ENCODE data around the gene BEGAIN. TPM values are rescaled to one million over a fixed set of nuclear protein-coding genes. Genes with fewer than 3 reads are reported as not detected.

Gene BEGAIN
- total RNA-seq, 4 donors from 2014 or later, result 3.5 to 7.1 (median 6.6) TPM

DNA sequence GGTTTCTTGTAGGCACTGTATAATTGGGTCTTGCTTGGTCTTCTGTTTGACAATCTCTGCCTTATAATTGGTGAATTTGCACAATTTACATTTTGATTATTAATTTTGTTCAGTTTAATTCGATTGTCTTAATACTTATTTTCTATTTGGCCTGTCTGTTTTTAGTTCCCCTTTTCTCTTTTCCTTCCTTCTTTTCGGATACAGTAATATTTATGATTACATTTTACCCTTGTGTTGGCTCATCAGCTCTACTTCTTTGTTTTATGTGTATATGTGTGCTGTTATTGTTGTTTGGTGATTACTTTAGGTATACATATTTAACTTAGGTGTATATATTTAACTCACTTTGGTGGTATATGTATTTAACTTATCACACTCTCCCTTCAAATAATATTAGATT, 12.8 kb upstream of the BEGAIN start:
- WGBS, result 65% methylated on average over 2 of the region's 2 CpGs
- intact Hi-C loops (cut with DNase I), result no loop called here
- Histone ChIP-seq H3K4me3 (no peak overlapping the region), H3K27ac (replicated peaks in 1 of 4) (no peak overlapping the region), H3K27me3 (peaks cover 0 to 17% (median 0%) of the 10 kb centered on the region in 4 donors), H3K36me3 (no peaks in the 10 kb centered on the region), H3K4me1 (no peaks in the 10 kb centered on the region), H3K9me3 (peaks cover 0 to 15% (median 4%) of the 10 kb centered on the region in 4 donors)
- no peak for TF ChIP-seq EP300 (IDR thresholded peaks at IDR 0.05)
- no peak for TF ChIP-seq POLR2AphosphoS5 (IDR thresholded peaks at IDR 0.05)
- no peak for TF ChIP-seq POLR2A (IDR thresholded peaks at IDR 0.05; ENCODE audit: low read depth)
- TF ChIP-seq, protein P1, sequence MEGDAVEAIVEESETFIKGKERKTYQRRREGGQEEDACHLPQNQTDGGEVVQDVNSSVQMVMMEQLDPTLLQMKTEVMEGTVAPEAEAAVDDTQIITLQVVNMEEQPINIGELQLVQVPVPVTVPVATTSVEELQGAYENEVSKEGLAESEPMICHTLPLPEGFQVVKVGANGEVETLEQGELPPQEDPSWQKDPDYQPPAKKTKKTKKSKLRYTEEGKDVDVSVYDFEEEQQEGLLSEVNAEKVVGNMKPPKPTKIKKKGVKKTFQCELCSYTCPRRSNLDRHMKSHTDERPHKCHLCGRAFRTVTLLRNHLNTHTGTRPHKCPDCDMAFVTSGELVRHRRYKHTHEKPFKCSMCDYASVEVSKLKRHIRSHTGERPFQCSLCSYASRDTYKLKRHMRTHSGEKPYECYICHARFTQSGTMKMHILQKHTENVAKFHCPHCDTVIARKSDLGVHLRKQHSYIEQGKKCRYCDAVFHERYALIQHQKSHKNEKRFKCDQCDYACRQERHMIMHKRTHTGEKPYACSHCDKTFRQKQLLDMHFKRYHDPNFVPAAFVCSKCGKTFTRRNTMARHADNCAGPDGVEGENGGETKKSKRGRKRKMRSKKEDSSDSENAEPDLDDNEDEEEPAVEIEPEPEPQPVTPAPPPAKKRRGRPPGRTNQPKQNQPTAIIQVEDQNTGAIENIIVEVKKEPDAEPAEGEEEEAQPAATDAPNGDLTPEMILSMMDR (IDR thresholded peaks at IDR 0.05), result no peak
- no peak for DNase-seq (ENCODE audit: extremely low spot score)

DNA sequence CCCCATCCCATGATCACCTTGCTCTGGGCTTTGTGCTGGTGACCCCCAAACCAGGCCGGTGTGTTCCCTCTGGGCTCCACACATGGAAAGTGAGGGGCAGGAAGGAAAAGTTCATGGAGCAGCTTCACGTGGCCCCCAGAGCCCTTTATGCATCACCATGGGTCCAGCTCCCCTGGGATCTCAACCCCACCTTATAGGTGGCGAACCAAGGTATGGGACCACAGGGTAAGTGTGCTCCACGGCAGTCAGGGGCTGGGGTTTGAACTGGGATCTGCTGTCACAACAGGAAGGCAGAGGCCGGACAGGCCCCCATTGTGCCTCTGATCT, 7.4 kb upstream of the BEGAIN start:
- TF ChIP-seq POLR2AphosphoS5 (IDR thresholded peaks at IDR 0.05), result no peak
- no peak for DNase-seq (ENCODE audit: extremely low spot score)
- H3K4me3 ChIP-seq, result no peak overlapping the region
- no peak overlapping the region for H3K27ac ChIP-seq (replicated peaks in 1 of 4)
- no peaks in the 10 kb centered on the region for H3K4me1 ChIP-seq
- no peaks in the 10 kb centered on the region for H3K36me3 ChIP-seq
- WGBS, result 100% methylated on average over 2 of the region's 5 CpGs
- no peaks in the 10 kb centered on the region for H3K9me3 ChIP-seq
- H3K27me3 ChIP-seq, result peaks cover 0 to 47% (median 2%) of the 10 kb centered on the region in 4 donors
- intact Hi-C loops (cut with DNase I), result no loop called here

DNA sequence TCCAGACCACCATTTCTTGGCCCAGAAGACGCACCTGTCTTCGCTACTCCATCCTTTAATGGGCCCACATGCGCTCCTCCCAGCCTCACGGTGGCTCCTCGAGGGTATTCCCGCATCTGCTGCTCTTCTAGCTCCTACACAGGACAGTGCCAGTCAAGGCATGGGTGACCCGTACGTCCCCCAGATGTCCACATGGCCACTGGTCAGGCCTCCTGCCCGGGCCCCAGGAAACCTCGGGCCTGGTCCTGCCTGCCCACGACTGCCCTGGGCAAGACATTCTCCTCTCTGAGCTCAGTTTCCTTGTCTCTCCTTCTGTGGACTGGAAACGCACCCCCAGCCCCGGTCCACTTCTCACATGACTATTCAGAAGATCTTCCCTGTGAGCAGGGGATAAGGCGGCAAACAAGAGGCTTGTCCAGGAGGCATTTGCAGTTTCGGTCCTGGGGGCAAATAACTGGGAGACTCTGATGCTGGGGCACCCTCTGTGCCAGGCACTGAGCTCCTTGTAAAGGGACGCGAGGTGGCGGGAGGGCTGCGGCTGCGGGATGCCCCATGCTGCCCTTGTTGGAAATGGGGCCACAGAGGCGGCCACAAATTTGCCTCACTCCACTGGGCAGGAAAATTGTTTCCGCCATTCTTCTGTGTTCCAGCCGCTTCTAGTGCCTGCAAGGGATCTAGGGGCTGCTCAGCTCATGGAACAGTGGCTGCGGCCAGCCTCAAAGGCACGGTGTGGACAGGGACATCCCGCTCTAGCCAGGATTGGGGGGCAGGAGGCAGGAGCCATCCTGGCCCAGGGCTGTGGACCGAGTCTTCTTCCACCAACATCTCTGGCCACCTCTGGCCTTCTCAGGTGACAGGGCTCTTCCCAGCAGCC, 6.8 kb upstream of the BEGAIN start:
- DNase-seq (ENCODE audit: extremely low spot score), result no peak
- 93% methylated on average over 26 of the region's 27 CpGs for WGBS
- Histone ChIP-seq H3K36me3 (no peaks in the 10 kb centered on the region), H3K4me3 (no peak overlapping the region), H3K9me3 (no peaks in the 10 kb centered on the region), H3K27me3 (peaks cover 0 to 53% (median 3%) of the 10 kb centered on the region in 4 donors), H3K4me1 (no peaks in the 10 kb centered on the region), H3K27ac (replicated peaks in 1 of 4) (no peak overlapping the region)
- TF ChIP-seq POLR2AphosphoS5 (IDR thresholded peaks at IDR 0.05) (no peak), POLR2A (IDR thresholded peaks at IDR 0.05; ENCODE audit: low read depth) (no peak), EP300 (IDR thresholded peaks at IDR 0.05) (no peak)
- TF ChIP-seq, protein P1 (IDR thresholded peaks at IDR 0.05), result no peak
- intact Hi-C loops (cut with DNase I), result no loop called here

DNA sequence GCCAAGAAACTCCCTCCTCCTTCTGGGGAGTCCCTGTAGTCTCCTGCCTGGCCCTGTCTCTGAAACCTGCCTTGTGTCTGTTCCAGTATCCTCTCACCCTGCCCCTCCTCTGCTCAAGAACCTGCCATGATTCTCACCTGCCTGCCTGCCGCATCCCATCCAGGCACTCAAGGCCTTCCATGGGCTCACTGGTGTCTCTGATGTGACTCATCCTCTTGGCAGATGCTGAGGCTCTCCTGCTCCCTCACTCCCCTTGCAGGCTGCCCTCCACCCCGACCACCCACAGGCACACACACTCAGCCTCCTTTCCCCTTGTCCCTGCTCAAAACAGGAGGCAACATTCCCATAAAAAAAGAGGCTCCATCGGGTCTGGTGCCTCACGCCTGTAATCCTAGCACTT, 5.8 kb upstream of the BEGAIN start:
- Histone ChIP-seq H3K27me3 (peaks cover 0 to 62% (median 4%) of the 10 kb centered on the region in 4 donors), H3K4me1 (peaks cover 0 to 2% (median under 1%) of the 10 kb centered on the region in 4 donors), H3K36me3 (no peaks in the 10 kb centered on the region), H3K27ac (replicated peaks in 1 of 4) (no peak overlapping the region), H3K4me3 (no peak overlapping the region), H3K9me3 (no peaks in the 10 kb centered on the region)
- TF ChIP-seq, protein P1 (IDR thresholded peaks at IDR 0.05), result no peak
- TF ChIP-seq POLR2AphosphoS5 (IDR thresholded peaks at IDR 0.05) (no peak), POLR2A (IDR thresholded peaks at IDR 0.05; ENCODE audit: low read depth) (no peak), EP300 (IDR thresholded peaks at IDR 0.05) (no peak)
- intact Hi-C loops (cut with DNase I), result no loop called here
- DNase-seq (ENCODE audit: extremely low spot score), result no peak
- WGBS, result 75% methylated on average over 4 of the region's 4 CpGs

DNA sequence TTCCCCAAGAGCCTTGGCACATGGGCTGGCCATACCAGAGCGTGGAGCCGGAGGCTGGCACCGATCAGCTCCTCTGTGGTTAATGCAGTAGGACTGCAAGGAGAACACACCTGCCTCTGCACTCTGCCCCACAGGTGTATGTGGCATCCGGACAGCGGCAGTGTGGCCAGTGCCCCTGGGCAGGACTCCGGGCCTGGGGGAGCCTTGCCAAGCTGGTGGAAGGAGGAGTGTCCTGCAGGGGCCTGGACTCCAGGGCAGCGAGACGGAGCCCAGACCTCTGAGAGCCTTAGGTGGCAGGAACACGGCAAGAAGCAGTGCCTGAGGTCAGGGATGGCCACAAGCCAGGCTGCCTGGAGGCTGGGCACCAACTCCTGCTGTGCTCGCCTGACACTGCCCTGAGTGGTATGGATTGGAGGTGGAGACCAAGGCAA, 5.3 kb upstream of the BEGAIN start:
- H3K27me3 ChIP-seq, result peaks cover 0 to 65% (median 4%) of the 10 kb centered on the region in 4 donors
- H3K27ac ChIP-seq (replicated peaks in 1 of 4), result no peak overlapping the region
- no peak for DNase-seq (ENCODE audit: extremely low spot score)
- TF ChIP-seq EP300 (IDR thresholded peaks at IDR 0.05) (no peak), POLR2AphosphoS5 (IDR thresholded peaks at IDR 0.05) (no peak), POLR2A (IDR thresholded peaks at IDR 0.05; ENCODE audit: low read depth) (no peak)
- TF ChIP-seq, protein P1 (IDR thresholded peaks at IDR 0.05), result no peak
- 93% methylated on average over 4 of the region's 10 CpGs for WGBS
- no peaks in the 10 kb centered on the region for H3K36me3 ChIP-seq
- intact Hi-C loops (cut with DNase I), result no loop called here
- peaks cover 0 to 7% (median 3%) of the 10 kb centered on the region in 4 donors for H3K4me1 ChIP-seq
- no peak overlapping the region for H3K4me3 ChIP-seq
- H3K9me3 ChIP-seq, result no peaks in the 10 kb centered on the region

All from esophagus muscularis mucosa (tissue), 4 donors.